ENCODE results near the gene DUS4L.
A peak's percentile ranks its signal among the peaks of the same experiment; 100 is the strongest.

DUS4L gene

GRCh38 chr7:107580716-107581383 is 17.1 kb downstream of the DUS4L start:
- DNase-seq, result no peak

GRCh38 chr7:107581387-107582013 is 17.7 kb downstream of the DUS4L start:
- DNase-seq, result no peak

GRCh38 chr7:107582875-107583274 is 19.1 kb downstream of the DUS4L start:
- no peak for DNase-seq

- no peak for DNase-seq
Measured at GRCh38 chr7:107584716-107585115, 20.9 kb downstream of the DUS4L start.

- DNase-seq, result no peak
Measured at GRCh38 chr7:107588529-107589130, 24.9 kb downstream of the DUS4L start.

- no peak for DNase-seq
Measured at GRCh38 chr7:107591421-107591820, 27.6 kb downstream of the DUS4L start.

GRCh38 chr7:107592361-107593024 is 28.7 kb downstream of the DUS4L start:
- DNase-seq, result no peak

GRCh38 chr7:107593025-107593410 is 29.2 kb downstream of the DUS4L start:
- no peak for DNase-seq

GRCh38 chr7:107594961-107595737 is 31.4 kb downstream of the DUS4L start:
- peak; percentile 81 for DNase-seq

- DNase-seq, result no peak
Measured at GRCh38 chr7:107596881-107597581, 33.3 kb downstream of the DUS4L start.

GRCh38 chr7:107597582-107597916 is 33.8 kb downstream of the DUS4L start:
- DNase-seq, result no peak

- no peak for DNase-seq
Measured at GRCh38 chr7:107597953-107598352, 34.2 kb downstream of the DUS4L start.

GRCh38 chr7:107599262-107599661 is 35.5 kb downstream of the DUS4L start:
- DNase-seq, result no peak

- DNase-seq, result no peak
Measured at GRCh38 chr7:107600816-107601215, 37.0 kb downstream of the DUS4L start.

GRCh38 chr7:107605218-107605815 is 41.5 kb downstream of the DUS4L start:
- no peak for DNase-seq

- no peak for DNase-seq
Measured at GRCh38 chr7:107606303-107606702, 42.5 kb downstream of the DUS4L start.

- DNase-seq, result no peak
Measured at GRCh38 chr7:107609811-107610261, 46.1 kb downstream of the DUS4L start.

GRCh38 chr7:107610323-107610722 is 46.6 kb downstream of the DUS4L start:
- peak; percentile 10 for DNase-seq

GRCh38 chr7:107613439-107613838 is 49.7 kb downstream of the DUS4L start:
- no peak for DNase-seq

GRCh38 chr7:107613948-107614347 is 50.2 kb downstream of the DUS4L start:
- no peak for DNase-seq

GRCh38 chr7:107614425-107614824 is 50.7 kb downstream of the DUS4L start:
- peak; percentile 27 for DNase-seq

Data from NCI-H226 (cell line).